ENCODE results near the gene LMOD2.

LMOD2 gene

DNA sequence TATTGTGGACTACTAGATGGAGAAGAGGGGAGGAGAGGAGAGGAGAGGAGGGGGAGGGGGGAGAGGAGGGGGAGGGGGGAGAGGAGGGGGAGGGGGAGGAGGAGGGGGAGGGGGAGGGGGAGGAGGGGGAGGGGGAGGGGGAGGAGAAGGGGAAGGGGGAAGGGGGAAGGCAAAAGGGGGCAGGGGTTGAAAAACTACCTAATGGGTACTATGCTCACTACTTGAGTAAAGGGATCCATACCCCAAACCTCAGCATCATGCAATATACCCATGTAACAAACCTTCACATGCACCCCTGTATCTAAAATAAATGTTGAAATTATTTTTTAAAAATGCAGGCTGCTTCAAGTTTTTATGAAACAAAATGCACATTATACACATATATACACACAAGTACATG, 15.1 kb upstream of the LMOD2 start:
- no peak for DNase-seq

- no peak for DNase-seq
These were observed 13.8 kb upstream of the LMOD2 start for GRCh38 chr7:123641901-123642300.

GRCh38 chr7:123643495-123644441, 11.9 kb upstream of the LMOD2 start:
- DNase-seq, result peak; percentile 92

DNA sequence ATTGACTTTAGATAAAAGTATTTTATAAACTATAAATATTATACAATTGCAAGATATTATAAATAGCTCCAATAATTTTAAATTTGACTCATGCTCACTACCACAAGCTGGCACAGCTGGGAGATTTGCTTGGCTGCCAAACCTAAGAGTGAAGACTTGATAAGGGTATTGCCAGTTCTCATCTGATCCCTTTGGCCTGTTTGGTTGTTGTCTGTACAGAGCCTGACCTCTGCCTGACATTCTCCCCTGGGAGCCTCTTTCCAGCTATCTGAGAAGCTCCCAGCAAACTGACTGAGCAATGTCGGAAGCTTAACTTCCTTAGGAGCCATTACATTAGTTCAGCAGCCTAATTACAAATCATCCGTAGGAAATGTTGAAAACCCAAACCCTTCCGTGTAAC, 10.2 kb upstream of the LMOD2 start:
- peak; percentile 38 for DNase-seq

- DNase-seq, result no peak
These were observed 8.4 kb upstream of the LMOD2 start for GRCh38 chr7:123647106-123647730.

DNA sequence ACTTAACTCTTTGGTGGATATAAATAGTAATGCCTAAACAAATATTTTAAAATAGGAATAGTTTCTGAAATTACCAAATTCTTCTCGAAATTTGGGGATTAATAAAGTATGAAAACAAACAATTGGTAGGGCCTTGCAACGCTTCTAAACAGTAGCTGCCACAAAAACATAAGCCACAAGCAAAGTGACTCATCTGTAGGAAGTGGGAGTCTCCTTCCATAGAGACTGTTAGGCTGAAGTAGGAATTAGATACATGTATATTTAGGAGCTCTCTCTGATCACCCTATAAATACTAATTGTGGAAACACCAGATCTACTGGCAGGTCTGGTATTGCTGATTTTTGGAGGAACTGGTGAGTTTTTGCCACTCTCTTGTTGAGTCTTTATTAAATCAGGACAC, 5.7 kb upstream of the LMOD2 start:
- DNase-seq, result no peak

DNA sequence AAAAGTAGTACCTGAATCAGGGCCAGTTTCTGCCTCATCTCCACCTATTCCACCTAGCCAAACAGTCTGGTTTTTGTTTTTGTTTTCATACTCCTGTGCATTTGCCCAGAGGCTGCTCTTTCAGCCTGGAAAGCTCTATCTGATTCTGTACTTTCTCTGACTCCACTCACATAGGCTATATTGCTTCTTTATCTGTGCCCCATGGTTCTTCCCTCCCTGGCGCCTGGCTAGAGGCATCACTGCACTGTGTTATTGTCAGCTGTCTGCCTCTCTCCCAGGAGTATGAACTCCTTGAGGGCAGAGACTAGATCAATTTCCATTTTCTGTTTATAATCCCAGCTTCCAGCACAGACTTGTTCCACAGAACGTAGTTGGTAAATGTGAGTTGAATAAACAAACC, 5.1 kb upstream of the LMOD2 start:
- DNase-seq, result no peak

GRCh38 chr7:123652406-123652805, 3.3 kb upstream of the LMOD2 start:
- DNase-seq, result no peak

- DNase-seq, result no peak
These were observed 2.5 kb upstream of the LMOD2 start for GRCh38 chr7:123653162-123653561.

DNA sequence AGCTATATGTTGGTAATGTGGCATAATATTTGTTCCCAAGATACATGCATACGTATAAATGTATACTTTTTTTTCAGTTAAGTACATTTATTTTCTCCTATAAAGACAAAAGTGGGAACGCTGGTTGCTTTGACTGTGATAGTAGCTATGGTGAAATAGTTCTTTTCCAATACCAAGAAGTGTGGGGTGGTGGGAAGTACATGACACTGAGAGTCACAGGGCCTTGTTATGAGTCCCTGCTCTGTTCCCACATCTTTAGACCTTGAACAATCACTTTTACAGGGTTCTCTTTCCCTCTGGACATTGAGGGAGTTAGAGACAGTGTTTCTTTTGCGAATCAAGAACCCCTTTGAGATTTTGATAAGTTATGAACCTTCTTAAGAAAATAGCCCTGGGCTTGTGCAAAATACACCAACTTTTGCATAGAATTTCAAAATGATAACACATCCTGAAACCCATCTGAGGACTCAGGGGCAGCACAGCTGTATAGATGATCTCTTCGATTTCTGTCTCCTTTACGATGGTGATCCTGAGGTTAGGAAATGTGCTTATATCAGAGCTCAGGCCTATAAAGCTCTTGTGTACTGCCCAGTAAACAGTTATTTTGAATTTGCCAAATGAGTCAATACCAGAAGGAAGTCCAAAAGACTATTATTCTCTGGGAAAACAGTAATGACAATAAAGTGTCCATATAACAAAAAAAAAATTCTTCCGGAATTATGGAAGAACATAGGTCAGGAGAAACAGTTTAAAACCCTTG, 1.1 kb downstream of the LMOD2 start:
- no peak for DNase-seq

GRCh38 chr7:123657304-123657685, 1.6 kb downstream of the LMOD2 start:
- DNase-seq, result no peak

DNA sequence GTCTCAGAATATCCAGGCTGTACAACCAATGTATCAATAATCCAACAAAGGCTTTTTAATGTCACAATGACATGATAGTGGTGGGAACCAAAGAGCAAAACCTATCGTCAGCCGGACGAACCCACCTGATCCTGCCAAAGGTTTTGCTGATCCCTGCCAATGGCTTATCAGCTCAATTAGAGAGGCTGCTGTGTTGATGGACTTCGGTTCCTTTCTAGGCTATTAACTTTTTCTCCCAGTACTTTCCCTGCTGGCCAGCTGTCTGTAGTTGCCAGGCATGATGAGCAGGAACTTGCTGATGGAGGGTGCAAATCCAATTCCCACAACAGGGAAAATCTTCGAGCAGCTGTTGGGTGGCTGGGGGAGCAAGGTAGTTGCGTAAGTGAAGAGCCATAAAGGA, 2.4 kb downstream of the LMOD2 start:
- DNase-seq, result no peak

DNA sequence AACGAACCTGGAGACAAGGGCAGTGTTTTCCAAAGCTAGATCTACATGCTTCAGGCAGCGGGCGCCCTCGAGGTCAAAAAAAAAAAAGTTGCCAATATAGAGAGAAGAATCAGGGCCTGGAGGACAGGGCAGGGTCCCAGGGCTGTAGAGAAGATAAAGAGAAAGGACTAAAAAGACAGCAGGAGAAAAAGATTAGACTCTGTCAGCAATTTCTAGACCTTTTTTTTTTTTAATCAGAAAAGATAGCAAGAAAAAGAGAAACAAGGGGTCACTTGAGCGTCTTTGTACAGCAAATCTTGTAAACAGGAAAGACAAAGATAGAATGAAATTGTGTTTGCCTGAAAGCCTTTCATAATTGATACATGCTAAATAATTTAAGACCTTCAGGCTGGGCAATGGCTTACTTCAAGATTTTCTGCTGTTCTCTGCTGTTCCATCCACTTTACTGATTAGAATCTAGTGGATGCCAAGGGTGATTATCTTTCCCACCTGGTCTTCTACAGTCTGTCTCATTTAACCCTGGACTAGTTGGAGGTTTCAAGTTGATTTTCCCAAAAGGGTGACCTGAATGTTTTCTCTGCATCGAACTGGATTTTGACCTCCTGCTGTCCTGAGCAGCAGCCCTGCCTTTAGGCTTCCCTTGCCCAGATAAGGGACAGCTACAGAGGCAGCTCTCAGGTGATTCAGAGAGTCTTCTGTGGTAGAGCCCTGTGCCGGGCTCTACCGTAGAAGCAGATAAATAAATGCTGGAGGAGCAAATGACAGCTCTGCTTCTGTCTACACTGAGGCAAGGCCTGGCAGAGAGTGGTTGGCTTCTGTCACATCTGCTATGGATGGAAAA, 5.1 kb downstream of the LMOD2 start:
- DNase-seq, result peak; percentile 35

DNA sequence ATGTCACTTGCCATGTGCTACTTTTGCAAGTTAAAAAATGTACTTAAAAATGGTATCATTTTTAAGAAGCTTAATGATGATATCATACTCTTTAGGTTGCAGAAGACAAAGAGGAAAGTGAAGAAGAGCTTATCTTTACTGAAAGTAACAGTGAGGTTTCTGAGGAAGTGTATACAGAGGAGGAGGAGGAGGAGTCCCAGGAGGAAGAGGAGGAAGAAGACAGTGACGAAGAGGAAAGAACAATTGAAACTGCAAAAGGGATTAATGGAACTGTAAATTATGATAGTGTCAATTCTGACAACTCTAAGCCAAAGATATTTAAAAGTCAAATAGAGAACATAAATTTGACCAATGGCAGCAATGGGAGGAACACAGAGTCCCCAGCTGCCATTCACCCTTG, 6.1 kb downstream of the LMOD2 start:
- DNase-seq, result no peak

GRCh38 chr7:123662293-123662692, 6.6 kb downstream of the LMOD2 start:
- DNase-seq, result no peak

- DNase-seq, result no peak
These were observed 7.1 kb downstream of the LMOD2 start for GRCh38 chr7:123662755-123663154.

- no peak for DNase-seq
These were observed 7.5 kb downstream of the LMOD2 start for GRCh38 chr7:123663200-123663599.

GRCh38 chr7:123665157-123665556, 9.5 kb downstream of the LMOD2 start:
- no peak for DNase-seq

DNA sequence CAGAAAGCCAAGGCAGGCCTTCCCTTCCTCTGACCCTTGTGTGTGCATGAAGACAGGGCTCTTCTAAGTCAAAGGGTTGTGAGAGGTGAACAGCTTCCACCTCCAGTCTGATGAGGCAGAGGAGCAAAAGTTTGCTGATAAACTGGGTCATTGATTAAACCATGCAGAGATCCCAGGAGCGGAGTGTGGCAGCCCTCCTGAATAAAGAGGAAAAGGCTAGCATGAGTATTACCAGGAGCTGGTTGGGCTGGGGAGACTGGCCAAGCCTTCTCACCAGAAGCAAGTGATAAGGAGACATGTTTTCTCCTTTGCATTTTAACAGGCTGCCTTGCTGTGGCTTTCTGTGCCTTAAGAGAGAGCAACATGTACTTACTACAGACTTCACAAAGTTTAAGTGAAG, 10.2 kb downstream of the LMOD2 start:
- DNase-seq, result no peak

GRCh38 chr7:123666492-123666891, 10.8 kb downstream of the LMOD2 start:
- peak; percentile 53 for DNase-seq

- DNase-seq, result no peak
These were observed 13.8 kb downstream of the LMOD2 start for GRCh38 chr7:123669485-123669884.

DNA sequence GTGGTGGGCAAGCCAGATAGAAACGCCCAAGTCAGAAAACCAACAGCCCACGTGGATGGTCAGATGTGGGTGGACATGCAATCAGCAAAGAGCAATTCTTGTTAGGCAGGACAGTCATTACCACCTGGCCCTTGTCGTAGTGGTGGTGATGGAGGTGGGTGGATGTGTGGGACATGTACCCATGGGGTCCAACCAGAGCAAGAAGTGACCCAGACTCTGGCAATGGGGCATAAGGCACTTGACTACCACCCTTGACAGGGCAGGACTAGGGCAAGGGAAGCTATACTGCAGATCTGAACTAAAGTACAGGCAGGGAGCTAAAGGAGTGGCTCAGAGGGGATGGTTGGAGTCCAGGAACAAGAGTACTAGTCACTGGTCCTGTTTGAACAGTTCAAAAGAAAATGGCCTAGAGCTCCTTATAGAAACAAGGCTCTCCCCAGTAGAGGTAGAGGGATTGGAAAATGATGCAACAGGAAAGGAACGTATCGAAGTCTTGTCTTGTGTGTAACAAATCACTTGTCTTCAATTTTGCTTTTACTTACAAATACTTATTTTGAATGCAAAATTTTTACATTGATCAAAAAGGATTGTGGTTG, 17.6 kb downstream of the LMOD2 start:
- DNase-seq, result no peak

All from NCI-H146 (cell line).